Aorta (tissue), 5 donors: ENCODE measurements around the gene PROM2. TPM values are rescaled to one million over a fixed set of nuclear protein-coding genes. Genes with fewer than 3 reads are reported as not detected.
A peak's percentile ranks its signal among the peaks of the same experiment; 100 is the strongest.

ENCODE experiments used
- ATAC-seq: fragments of 200-7000 bp; cut with Tn5 transposase; one replicate; pipeline ENCODE4 v1.9.1; 2022; ENCODE audit warnings: moderate library complexity; ENCODE audit not compliant: low FRiP score
- DNase-seq, 2 donors: peaks; one replicate each; pipeline ENCODE4 v3.0.0-alpha.2; 2020
- H3K27ac ChIP-seq, 2 donors: one replicate each; pipeline ENCODE4 v1.5.1; 2013; ENCODE audit warnings: low read length in 2 of 2, mild to moderate bottlenecking in 2 of 2, moderate library complexity in 2 of 2, control low read depth in 1 of 2, inconsistent platforms in 1 of 2, low read depth in 1 of 2
- H3K27me3 ChIP-seq, 2 donors: one replicate each; pipeline ENCODE4 v1.6.1; 2013; ENCODE audit warnings: control low read depth in 1 of 2, low read length in 1 of 2, mild to moderate bottlenecking in 1 of 2, moderate library complexity in 1 of 2; ENCODE audit not compliant: insufficient read depth in 2 of 2, control insufficient read depth in 1 of 2
- H3K36me3 ChIP-seq, 2 donors: one replicate each; pipeline ENCODE4 v1.6.1; 2013; ENCODE audit warnings: control low read depth in 1 of 2, low read length in 1 of 2, mild to moderate bottlenecking in 1 of 2; ENCODE audit not compliant: insufficient read depth in 2 of 2, control insufficient read depth in 1 of 2
- H3K4me1 ChIP-seq, 2 donors: one replicate each; pipeline ENCODE4 v1.6.1; 2013; ENCODE audit warnings: low read length in 2 of 2, control low read depth in 1 of 2, mild to moderate bottlenecking in 1 of 2, moderate library complexity in 1 of 2; ENCODE audit not compliant: insufficient read depth in 2 of 2, control insufficient read depth in 1 of 2
- H3K4me3 ChIP-seq, 2 donors: one replicate each; pipeline ENCODE4 v1.5.1; 2013; ENCODE audit warnings: low read length in 2 of 2, control low read depth in 1 of 2, mild to moderate bottlenecking in 1 of 2
- H3K9me3 ChIP-seq: one replicate; pipeline ENCODE4 v1.6.1; 2013; ENCODE audit warnings: mild to moderate bottlenecking, low read length; ENCODE audit not compliant: control insufficient read depth
- WGBS, 2 donors: extraction: QIAGEN DNeasy Blood & Tissue Kit; methylation state at CpG; one replicate each; pipeline ENCODE4 v1.1.7; 2013; 5-methylcytosine and 5-hydroxymethylcytosine counted together
- intact Hi-C, 2 donors: fragments of 100-400 bp; cut with DNase I; formaldehyde crosslinking; loops; one replicate each; pipeline versions ENCODE4 v1.14.2 to v1.15.0; 2022
- long read RNA-seq, 2 donors: library from polyadenylated mRNA; unstranded; transcript quantifications; one replicate each; pipeline ENCODE4 v2.0.0, GENCODE V29; 2020 to 2021
- polyA plus RNA-seq, 2 donors: library from polyadenylated mRNA; stranded (reverse); fragments of 200-250 nt; gene quantifications; one replicate each; pipeline ENCODE4 v1.2.3, GENCODE V29; 2013
- total RNA-seq, 2 donors: library from RNA; stranded (reverse); fragmentation: NEBNext Ultra II Directional; extraction: Animal tissue kit (Norgen Biotek cat#: 25700); gene quantifications; one replicate each; pipeline ENCODE4 v1.2.1, GENCODE V29; 2021
- donor health status: healthy with polysubstance abuse.
- donor health status: Bipolar disorder and iron deficiency.
- donor health status: DM: no; HTN: no; CAD: no.
- donor health status: DM: no; HTN: no; CAD: no.
- donor health status: DM: yes; HTN: yes; CAD: no.

Gene PROM2, protein sequence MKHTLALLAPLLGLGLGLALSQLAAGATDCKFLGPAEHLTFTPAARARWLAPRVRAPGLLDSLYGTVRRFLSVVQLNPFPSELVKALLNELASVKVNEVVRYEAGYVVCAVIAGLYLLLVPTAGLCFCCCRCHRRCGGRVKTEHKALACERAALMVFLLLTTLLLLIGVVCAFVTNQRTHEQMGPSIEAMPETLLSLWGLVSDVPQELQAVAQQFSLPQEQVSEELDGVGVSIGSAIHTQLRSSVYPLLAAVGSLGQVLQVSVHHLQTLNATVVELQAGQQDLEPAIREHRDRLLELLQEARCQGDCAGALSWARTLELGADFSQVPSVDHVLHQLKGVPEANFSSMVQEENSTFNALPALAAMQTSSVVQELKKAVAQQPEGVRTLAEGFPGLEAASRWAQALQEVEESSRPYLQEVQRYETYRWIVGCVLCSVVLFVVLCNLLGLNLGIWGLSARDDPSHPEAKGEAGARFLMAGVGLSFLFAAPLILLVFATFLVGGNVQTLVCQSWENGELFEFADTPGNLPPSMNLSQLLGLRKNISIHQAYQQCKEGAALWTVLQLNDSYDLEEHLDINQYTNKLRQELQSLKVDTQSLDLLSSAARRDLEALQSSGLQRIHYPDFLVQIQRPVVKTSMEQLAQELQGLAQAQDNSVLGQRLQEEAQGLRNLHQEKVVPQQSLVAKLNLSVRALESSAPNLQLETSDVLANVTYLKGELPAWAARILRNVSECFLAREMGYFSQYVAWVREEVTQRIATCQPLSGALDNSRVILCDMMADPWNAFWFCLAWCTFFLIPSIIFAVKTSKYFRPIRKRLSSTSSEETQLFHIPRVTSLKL
- total RNA-seq (1 to 10 TPM; 1.4 to 2.8 TPM), polyA plus RNA-seq (1 to 10 TPM in 1 of 2 donors, not detected in 1; 1.4 TPM)
- long read RNA-seq, donor 1: 0 reads
- long read RNA-seq, donor 2, partial matches to known transcripts: 1 of 1 reads
- long read RNA-seq, donor 2, other reads (novel, unspliced or antisense): 0 of 1 reads

DNA sequence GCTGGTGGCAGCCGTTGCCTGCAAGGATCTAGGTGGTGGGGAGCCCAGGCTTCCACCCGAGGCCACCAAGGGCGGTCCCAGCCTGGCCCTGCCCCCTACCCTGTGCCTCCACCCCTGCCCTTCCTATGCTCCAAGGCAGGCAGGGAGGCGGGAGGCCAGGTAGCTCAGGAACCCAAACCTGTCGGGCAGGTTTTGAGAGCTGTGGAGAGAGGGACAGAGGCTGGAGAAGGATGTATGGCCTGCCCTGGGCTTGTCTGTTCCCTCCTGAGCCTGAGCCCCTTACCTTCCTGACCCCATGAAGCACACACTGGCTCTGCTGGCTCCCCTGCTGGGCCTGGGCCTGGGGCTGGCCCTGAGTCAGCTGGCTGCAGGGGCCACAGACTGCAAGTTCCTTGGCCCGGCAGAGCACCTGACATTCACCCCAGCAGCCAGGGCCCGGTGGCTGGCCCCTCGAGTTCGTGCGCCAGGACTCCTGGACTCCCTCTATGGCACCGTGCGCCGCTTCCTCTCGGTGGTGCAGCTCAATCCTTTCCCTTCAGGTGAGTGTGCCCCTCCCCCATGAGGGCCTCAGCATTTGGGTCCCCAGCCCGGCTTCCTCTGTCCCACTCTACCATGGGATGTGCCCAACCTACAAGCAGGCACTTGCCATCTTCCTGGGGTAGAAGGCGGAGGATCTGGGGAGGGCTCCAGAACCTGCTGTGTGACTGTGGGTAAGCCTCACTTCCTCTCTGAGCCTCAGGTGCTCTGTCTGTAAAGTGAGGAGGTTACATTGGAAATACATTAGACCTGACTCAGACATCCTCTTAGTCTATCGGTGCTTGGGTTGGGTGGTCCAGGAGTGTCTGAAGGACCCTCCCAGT, at the start of gene PROM2:
PROM2 (plus strand) TSS at position 159 of the 860 bp plus-strand sequence; CDS start at position 296, 137 bp downstream.
- DNase-seq (peak in 1 of 2 donors; percentile 71), ATAC-seq (peak; percentile 3)
- no peaks in the 10 kb centered on the region for H3K36me3 ChIP-seq
- intact Hi-C loops: no loop called here
- 71 to 78% methylated on average over 17 of the region's 17 CpGs for WGBS, 2 donors
- no peak within 1 kb of the TSS for H3K4me3 ChIP-seq
- no peaks in the 10 kb centered on the region for H3K9me3 ChIP-seq
- no peaks in the 10 kb centered on the region for H3K27me3 ChIP-seq
- no peaks in the 10 kb centered on the region for H3K4me1 ChIP-seq
- no peak within 1 kb of the TSS for H3K27ac ChIP-seq

DNA sequence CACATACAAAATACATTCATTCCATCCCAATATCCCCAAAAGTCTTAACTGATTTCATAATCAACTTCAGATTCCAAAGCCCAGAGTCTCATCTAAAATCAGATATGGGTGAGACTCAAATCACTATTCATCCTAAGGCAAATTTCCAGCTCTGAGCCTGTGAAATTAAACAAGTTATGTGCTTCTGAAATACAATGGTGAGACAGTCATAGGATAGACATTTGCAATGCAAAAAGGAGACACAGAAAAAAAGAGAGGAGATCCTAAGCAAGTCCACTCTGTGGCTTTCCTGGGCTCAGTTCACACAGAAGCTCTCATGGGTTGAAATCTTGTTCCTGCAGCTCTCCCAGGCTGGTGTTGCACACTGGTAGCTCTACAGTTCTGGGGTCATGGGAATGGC, 48.6 kb upstream of the PROM2 start:
- intact Hi-C loops: no loop called here
- DNase-seq: no peak
- Histone ChIP-seq H3K4me3 (no peak overlapping the region), H3K27me3 (no peaks in the 10 kb centered on the region), H3K4me1 (no peaks in the 10 kb centered on the region), H3K36me3 (no peaks in the 10 kb centered on the region), H3K27ac (no peak overlapping the region), H3K9me3 (peaks cover 20% of the 10 kb centered on the region)
- no peak for ATAC-seq

DNA sequence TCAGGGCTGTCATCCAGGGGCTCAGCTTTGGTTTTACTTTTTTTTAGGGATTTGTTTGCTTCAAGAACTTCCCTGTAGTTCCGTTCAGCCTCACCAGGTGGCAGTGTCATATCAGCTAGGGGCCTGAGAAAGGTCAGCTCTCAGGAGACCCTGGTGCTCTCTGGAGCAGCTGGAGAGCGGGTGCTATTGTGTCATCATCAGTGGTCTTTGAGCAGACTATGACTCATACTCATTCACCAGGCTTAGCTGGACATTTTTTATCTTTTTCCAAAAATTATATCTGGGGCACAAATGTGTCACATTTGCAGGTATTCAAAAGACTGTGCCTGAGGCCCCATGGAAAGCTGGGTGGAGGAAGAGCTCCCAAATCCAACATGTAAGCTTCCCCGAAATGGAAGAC, 42.5 kb upstream of the PROM2 start:
- H3K36me3 ChIP-seq: no peaks in the 10 kb centered on the region
- 47 to 56% methylated on average over 3 of the region's 3 CpGs for WGBS, 2 donors
- peaks cover 14% of the 10 kb centered on the region for H3K9me3 ChIP-seq
- DNase-seq: peak in 1 of 2 donors; percentile 46
- H3K4me1 ChIP-seq: no peaks in the 10 kb centered on the region
- no peak overlapping the region for H3K4me3 ChIP-seq
- no peak for ATAC-seq
- H3K27ac ChIP-seq: no peak overlapping the region
- H3K27me3 ChIP-seq: no peaks in the 10 kb centered on the region
- intact Hi-C loops: no loop called here

DNA sequence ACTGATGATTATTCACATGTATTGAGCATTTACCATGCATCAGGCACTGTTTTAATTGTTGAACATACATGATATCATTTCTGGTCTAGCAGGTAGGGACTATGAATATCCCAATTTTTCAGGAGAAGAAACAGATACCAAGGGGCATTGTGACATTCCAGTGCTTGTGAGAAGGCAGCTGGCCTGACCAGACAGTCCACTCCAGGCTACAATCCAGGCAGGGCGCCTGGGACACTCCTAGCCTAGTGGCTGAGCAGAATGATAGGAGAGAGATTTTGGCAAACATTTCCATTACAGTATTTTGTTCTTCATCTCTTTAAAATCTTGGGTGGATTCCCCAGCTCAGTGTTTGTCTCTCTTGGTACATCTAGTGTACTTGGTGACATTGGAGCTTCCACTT, 42.0 kb upstream of the PROM2 start:
- H3K36me3 ChIP-seq: no peaks in the 10 kb centered on the region
- no peaks in the 10 kb centered on the region for H3K27me3 ChIP-seq
- ATAC-seq: no peak
- no peaks in the 10 kb centered on the region for H3K4me1 ChIP-seq
- peaks cover 15% of the 10 kb centered on the region for H3K9me3 ChIP-seq
- WGBS, 2 donors: 89 to 91% methylated on average over 1 of the region's 1 CpG
- H3K4me3 ChIP-seq: no peak overlapping the region
- no peak for DNase-seq
- H3K27ac ChIP-seq: no peak overlapping the region
- intact Hi-C loops: no loop called here

DNA sequence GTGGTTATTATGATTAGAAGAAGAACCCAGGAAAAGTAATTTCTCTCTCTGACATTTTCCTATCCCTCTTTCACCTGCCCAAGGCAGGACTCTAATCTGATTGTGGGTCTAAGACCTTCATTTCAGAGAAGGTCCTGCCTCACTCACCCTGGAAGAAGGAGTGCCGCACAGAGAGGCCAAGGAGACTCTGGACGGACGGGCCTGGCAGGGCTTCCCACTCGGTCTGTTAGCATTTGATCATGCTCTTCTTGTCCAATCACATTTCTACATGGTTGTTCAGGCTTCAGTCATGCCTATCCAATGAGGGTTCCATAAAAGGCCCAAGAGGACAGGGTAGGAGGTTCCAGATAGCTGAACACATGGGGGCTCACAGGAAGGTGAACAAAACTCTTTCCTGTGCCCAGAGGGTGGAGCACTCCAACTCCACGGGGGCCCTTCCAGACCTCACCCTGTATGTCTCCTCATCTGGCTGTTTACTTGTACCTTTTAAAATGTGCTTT, 39.9 kb upstream of the PROM2 start:
- 86 to 94% methylated on average over 5 of the region's 5 CpGs for WGBS, 2 donors
- Histone ChIP-seq H3K27ac (no peak overlapping the region), H3K4me3 (no peak overlapping the region), H3K4me1 (no peaks in the 10 kb centered on the region), H3K27me3 (no peaks in the 10 kb centered on the region), H3K36me3 (no peaks in the 10 kb centered on the region), H3K9me3 (peaks cover 12% of the 10 kb centered on the region)
- DNase-seq: no peak
- intact Hi-C loops: no loop called here
- no peak for ATAC-seq

DNA sequence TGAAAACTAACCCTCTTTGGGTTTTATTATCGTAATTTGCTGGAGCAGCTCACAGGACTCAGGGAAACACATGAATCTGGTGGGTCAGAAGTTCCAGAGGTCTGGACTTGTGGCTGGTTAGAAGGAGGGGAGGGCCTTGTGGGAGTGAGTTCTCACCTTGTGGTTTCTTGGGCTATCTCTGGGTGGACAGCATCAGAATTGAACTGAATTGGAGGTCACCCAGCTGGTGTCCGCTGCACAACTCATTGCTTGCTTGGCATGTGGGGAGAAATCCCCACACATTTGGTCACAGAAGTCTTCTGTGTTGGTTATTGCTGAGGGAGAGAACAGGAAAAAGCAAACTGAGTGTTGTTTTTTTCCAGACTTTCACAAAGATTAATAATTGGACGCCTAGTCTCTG, 39.4 kb upstream of the PROM2 start:
- Histone ChIP-seq H3K4me3 (no peak overlapping the region), H3K9me3 (peaks cover 12% of the 10 kb centered on the region), H3K4me1 (no peaks in the 10 kb centered on the region), H3K27ac (no peak overlapping the region), H3K27me3 (no peaks in the 10 kb centered on the region), H3K36me3 (no peaks in the 10 kb centered on the region)
- WGBS, 2 donors: 92 to 94% methylated on average over 3 of the region's 3 CpGs
- DNase-seq (no peak), ATAC-seq (no peak)
- intact Hi-C loops: no loop called here

DNA sequence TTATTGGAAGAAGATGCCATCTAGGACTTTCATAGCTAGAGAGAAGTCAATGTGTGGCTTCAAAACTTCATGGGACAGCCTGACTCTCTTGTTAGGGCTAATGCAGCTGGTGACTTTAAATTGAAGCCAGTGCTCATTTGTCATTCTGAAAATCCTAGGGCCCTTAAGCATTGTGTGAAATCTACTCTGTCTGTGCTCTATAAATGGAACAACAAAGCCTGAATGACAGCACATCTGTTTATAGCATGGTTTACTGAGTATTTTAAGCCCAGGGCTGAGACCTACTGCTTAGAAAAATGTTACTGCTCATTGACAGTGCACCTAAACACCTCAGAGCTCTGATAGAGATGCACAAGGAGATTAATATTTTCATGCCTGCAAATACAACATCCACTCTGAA, 36.1 kb upstream of the PROM2 start:
- Histone ChIP-seq H3K27me3 (no peaks in the 10 kb centered on the region), H3K4me3 (no peak overlapping the region), H3K36me3 (no peaks in the 10 kb centered on the region), H3K9me3 (peaks cover 14% of the 10 kb centered on the region), H3K4me1 (no peaks in the 10 kb centered on the region), H3K27ac (no peak overlapping the region)
- no peak for ATAC-seq
- no peak for DNase-seq
- intact Hi-C loops: no loop called here

DNA sequence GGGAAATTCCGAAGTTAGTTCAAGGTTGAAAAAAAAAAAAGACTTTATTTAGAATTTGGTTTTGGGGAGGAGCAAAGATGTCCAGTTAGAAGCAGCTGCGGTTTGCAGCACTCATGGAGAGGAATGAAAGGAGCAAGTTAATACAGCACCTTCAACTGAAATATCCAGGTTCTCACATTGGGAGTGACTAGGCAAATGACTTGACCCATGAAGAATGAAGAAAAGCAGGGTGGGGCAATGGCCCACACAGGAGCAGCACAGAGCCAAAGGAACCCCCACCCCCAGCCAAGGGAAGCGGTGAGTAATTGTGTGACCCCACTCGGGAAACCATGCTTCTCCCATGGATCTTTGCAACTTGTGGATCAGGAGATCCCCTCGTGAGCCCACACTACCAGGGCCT, 34.2 kb upstream of the PROM2 start:
- no peak for ATAC-seq
- DNase-seq: no peak
- intact Hi-C loops: no loop called here
- Histone ChIP-seq H3K4me3 (no peak overlapping the region), H3K27ac (no peak overlapping the region), H3K9me3 (peaks cover 10% of the 10 kb centered on the region), H3K4me1 (no peaks in the 10 kb centered on the region), H3K27me3 (no peaks in the 10 kb centered on the region), H3K36me3 (no peaks in the 10 kb centered on the region)
- WGBS, 2 donors: 95 to 96% methylated on average over 5 of the region's 5 CpGs
